Activated naive CD4-positive, alpha-beta T cell treated with anti-CD3 and anti-CD28 coated beads, Interleukin-2, amount 10 ng/mL, durations not matched to agents 7 days and 5 days (primary cell): ENCODE results near the gene RBBP5.

Experiments used
- CTCF ChIA-PET: fragments of 350-600 bp; sonication (Branson Sonifier 250); formaldehyde crosslinking; loops from one replicate; lab custom pipeline; 2021; ENCODE audit warnings: antibody characterized with exemption; lab: Charles Lee
- DNase-seq: peaks from one replicate; pipeline ENCODE4 v3.0.0-alpha.2; 2020
- H3K27ac Mint-ChIP-seq: one replicate; pipeline ENCODE4 v1.8.0; 2021; ENCODE audit warnings: mild to moderate bottlenecking, moderate library complexity, mixed read lengths
- H3K27me3 Mint-ChIP-seq: one replicate; pipeline ENCODE4 v1.8.0; 2021; ENCODE audit warnings: mild to moderate bottlenecking, mixed read lengths
- H3K36me3 Mint-ChIP-seq: one replicate; pipeline ENCODE4 v1.8.0; 2021; ENCODE audit warnings: mixed read lengths
- H3K4me1 Mint-ChIP-seq: one replicate; pipeline ENCODE4 v1.8.0; 2021; ENCODE audit warnings: mixed read lengths
- H3K4me3 Mint-ChIP-seq: one replicate; pipeline ENCODE4 v1.8.0; 2021; ENCODE audit warnings: mild to moderate bottlenecking, moderate library complexity, mixed read lengths
- H3K9me3 Mint-ChIP-seq: one replicate; pipeline ENCODE4 v1.8.0; 2021; ENCODE audit warnings: mixed read lengths

RBBP5 gene

GRCh38 chr1:205038132-205038786 lies 83.5 kb downstream of the RBBP5 start:
- H3K36me3 Mint-ChIP-seq = no peaks in the 10 kb centered on the region
- no peak overlapping the region for H3K4me3 Mint-ChIP-seq
- DNase-seq = no peak
- H3K27me3 Mint-ChIP-seq = peaks cover 42% of the 10 kb centered on the region
- CTCF ChIA-PET = interaction anchor here (1.4 kb wide), 1 partner anchor 23 kb away, joined by 9 read pairs; no protein-coding TSS in a partner anchor
- H3K4me1 Mint-ChIP-seq = no peaks in the 10 kb centered on the region
- H3K27ac Mint-ChIP-seq = no peak overlapping the region
- H3K9me3 Mint-ChIP-seq = no peaks in the 10 kb centered on the region

GRCh38 chr1:205037539-205037938 lies 84.2 kb downstream of the RBBP5 start:
- Mint-ChIP-seq H3K4me1 (no peaks in the 10 kb centered on the region), H3K27me3 (peaks cover 35% of the 10 kb centered on the region), H3K36me3 (no peaks in the 10 kb centered on the region), H3K4me3 (no peak overlapping the region), H3K9me3 (no peaks in the 10 kb centered on the region), H3K27ac (no peak overlapping the region)
- CTCF ChIA-PET = no interaction called here
- no peak for DNase-seq
